Inflammatory macrophage (primary cell): Measurements from ENCODE around the gene RAPGEF4.
A peak's percentile ranks its signal among the peaks of the same experiment; 100 is the strongest.

Source experiments
- DNase-seq, 2 donors: peaks; one replicate each; pipeline ENCODE4 v3.0.0-alpha.2; 2020 to 2022
- total RNA-seq, 18 experiments: gene quantifications; one replicate each; lab custom pipeline; 2026; ENCODE audit warnings: mixed read lengths in 6 of 18, inconsistent platforms in 2 of 18; lab: John Stamatoyannopoulos, UW

RAPGEF4 gene
- total RNA-seq = 0 to 1.3 (median 0.06) reads per million in 18 experiments

DNA sequence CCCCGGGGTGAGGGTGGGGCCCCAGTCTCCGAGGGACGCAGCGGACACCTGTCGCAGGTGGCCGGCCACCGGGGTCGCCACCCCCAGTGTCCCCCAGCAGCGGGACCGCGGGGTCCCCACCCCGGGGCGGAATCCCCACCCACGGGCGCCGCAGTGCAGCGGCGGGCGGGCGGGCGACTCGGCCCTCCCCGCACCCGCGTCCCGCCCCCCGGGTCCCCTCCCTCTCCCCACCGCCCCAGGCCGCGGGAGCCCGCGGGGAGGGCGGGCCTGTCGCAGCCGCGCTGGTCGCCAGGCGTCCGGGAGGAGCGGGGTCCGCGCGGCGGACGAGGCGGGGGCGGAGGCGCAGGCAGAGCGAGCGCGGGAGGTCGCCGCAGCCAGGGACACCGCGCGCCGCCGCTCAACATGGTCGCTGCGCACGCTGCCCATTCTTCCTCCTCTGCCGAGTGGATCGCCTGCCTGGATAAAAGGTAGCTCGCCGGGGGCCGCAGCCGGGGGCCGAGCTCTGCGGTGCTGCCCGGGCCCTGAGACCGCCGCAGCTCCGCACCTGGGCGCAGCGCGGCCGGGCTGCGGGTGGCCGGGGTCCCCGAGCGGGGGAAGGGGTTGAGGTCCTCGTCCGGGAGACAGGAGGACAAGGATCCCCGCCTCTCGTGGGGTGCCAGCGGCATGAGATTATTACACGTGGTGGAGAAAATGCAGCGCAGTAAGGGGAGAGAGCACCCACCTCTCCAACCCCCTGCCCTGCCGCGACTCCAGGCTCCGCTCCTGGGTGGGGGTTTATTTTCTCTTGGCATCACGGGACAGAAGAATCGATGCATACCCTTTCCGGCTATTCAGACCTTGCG, at the start of gene RAPGEF4:
TSS of gene RAPGEF4 (plus strand) at position 264 of the 842 bp plus-strand sequence. CDS start at position 403, 139 bp downstream.
- no peak for DNase-seq

DNA sequence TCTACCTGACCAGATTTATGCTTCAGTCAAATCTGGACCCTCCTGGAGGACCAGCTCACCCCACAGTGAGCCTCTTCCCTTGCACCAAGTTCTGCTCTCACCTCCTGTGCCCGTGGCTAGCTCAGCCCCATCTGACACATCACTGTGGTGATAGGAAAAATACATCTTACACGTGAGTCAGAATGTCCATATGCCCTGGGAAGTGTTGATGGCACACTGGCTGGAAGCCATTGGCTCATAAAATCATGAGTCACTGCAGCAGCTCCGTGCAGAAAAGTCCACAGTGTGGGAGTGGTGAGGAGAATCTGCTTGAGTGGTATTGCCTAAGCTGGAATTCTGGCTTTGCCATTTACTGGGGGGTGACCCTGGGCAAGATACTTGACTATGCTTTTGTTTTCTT, 42.6 kb upstream of the RAPGEF4 start:
- DNase-seq = peak; percentile 83 to 90

DNA sequence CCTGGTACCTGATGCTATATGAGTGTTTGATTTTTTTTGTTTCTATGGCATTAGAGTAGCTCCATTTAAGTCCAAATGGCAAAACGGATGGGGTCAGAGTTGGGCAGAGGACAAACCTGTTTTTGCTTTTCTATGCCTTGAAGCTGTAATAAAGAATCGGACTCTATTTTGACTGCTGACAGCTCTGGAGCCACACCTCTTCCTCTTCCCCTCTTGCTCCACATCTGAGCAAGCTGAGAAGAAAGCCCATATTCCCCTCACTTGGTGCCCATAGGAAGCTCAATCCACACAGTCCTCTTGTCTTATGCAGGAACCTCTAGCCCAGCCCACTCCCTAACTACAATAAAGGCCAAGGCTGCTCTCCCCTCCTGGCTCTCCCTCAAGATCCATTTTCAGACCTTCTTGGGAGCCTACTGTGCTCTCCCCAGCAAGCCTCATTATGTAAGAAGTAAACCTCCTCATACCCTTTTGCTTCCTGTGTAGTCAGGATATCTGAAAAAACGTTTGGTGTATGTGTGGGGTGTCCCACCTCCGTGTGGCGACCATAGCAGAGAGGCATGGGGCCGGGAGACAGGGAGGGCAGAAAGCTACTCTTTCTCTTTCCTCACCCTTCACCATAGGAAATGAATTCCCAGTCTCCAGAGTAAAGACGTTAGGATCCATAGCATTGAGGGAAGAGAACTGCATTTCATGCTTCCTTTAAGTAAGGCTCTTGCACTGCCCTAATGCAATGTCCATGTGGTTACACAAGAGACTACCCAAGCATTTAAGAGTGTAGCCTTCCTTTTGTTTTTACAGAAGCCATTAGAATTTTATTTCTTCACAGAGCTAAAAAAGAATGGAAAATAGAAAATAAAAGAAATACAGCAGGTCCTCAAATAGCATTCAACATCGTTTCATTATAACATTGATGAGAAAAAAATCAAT, 41.9 kb upstream of the RAPGEF4 start:
- DNase-seq = peak; percentile 78 to 82

DNA sequence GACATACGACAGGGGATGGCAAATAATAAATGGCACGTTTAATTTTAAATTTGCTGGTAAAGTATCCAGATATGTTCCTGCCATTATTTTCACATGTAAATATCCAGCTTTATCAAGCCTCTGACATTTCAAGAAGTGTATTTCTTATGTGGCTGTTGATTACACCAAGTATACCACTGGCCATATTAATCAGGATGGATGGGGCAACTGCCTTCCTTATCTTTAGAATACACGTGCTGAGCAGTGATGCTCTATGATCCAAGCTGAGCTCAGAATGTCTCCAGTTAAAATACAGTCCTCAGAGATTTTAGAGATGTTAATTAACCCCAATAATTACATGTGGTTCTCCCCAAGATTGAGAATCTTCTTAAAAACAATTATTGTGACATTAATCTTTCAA, 38.3 kb upstream of the RAPGEF4 start:
- DNase-seq = no peak

DNA sequence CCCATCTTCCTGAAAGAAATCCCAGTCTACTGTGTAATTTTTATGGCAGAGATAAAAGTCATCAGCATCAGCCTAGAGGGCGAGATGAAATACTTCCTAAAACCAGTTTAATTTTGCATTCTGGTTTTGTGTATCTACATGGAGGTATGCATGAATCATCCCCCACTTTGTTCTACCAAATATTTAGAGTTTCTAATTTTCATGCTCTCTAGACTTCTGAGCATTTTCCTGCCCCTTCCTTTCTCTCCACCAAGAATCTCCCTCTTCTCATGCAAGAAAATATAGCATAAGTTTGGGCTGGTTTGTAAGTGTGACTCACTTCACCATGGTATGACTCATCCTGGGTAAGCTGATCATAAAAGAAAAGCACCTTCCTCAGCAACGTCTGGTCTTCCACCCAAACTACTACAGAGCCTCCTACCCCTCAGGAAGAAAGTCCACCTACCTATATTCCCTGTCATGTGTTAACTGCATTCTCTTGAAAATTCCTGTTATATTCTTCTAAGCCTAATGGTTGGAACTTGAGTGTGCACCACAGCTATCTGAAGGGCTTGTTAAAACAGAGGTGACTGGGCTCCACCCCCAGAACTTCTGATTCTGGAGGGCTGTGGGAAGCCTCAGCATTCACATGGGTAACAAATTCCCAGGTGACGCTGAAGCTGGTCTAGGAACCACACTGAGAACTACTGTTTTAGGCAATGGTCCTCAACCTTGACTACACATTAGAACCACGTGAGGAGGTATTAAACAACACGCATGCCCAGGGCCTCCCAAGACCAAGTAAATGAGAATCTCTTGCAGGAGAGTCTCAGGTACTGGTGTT, 37.4 kb upstream of the RAPGEF4 start:
- peak; percentile 34 to 65 for DNase-seq

DNA sequence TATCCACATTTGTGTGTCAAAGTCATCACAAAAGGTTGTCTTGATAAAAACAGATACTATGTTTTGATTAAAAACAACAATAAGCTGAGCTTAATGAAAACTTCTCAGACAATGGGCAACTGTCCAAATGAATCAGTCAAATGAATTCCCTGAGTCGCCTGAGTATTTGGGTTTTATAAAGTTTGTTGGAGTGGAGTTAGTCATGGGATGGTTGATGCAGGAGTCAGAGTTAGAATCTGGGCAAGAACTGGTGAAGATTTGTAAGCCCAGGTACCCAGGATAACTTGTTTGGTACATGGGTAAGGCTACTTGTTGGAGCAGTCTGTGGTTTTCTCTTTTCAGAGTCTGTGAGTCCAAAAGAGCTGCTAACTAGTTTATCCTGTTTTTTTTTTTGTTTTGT, 34.4 kb upstream of the RAPGEF4 start:
- no peak for DNase-seq

DNA sequence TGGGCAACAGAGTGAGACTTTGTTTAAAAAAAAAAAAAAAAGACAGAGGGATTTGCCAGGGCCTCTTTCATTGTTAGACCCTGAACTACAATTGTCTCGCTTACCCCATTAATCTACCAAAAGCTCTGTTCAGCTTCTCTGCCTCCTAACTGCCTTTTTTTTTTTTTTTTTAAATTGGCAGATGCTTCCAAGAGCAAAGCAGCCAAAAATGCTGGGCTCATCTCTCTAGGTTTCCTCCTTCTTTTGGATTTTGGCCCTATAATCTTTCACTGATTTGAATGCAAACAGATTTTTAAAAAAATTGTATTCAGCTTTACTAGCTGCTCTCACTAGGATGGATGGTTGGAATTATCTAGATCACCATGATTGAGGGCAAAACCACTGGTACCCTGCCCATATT, 33.2 kb upstream of the RAPGEF4 start:
- no peak for DNase-seq

DNA sequence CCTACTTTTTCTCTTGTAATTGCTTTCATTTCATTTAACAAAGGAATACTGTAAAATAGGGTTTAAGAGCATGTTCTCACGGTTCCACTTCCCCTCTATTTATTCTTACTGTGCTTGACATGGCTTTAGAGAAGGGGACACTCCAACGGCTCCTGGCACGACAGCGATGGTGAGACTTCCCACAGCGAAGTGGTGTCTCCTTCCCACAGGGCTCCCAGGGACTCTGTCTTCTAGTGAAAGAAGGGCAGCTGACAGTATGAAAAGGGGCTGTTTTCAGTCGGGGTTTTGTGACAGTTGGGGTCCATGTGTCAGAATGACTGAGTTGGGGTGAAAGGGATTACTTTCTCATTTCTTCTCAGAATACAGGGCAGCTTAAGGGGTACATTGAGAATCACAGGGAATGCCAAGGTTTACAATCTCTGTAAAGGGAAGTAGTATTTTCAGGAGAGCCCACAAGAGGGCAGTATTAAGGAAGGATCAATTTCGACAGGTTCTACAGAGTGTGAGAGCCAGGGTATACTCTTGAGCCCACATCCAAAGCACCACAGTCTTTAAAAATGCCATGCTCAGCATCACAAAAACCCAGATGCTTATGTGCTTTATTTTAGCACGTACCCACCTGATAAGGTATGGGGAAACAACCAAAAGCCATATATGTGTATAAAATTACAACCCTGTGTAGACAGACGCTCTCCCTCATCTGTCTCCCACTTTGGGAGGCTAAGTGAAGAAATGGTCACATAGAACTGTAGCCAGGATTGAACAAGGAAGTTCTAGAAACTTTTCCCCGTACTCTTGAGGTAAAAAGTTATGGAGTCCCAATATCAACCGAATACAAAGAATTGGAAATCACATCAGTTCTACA, 31.3 kb upstream of the RAPGEF4 start:
- DNase-seq = peak; percentile 34 to 43

DNA sequence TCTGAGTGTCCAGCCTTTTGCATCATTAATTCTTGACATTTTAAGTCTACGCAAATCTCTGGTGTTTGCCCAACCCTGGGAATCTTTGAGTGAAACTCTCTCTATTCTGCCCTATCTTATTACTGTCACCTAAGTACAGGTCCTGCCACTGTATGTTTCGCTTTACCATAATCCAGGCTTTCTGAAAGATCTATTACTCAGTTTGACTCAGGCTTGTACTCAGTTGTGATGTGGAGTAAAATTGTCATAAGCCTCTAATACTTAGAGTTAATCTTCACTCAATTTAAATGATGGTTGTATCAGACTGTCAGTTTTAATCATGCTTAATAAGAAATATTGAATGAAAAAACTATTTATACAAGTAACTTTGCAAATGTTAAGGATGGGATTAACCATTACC, 30.3 kb upstream of the RAPGEF4 start:
- DNase-seq = no peak

DNA sequence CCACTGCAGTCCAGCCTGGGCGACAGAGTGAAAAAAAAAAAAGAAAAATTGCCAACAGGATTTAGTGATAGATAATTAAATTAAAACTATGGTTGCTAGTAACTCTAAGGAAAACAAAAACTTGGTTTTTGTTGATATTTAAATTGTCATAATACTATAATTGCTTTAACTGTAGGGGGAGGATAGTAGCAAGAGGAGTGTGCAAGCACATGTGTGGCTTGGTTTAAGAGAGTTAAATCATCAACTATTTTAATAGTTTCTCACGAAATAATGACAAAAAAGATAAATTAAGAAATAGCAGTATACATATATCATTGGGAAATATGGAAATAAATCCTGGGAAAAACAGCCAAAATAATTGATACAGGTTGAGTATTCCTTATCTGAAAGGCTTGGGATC, 27.4 kb upstream of the RAPGEF4 start:
- DNase-seq = no peak

DNA sequence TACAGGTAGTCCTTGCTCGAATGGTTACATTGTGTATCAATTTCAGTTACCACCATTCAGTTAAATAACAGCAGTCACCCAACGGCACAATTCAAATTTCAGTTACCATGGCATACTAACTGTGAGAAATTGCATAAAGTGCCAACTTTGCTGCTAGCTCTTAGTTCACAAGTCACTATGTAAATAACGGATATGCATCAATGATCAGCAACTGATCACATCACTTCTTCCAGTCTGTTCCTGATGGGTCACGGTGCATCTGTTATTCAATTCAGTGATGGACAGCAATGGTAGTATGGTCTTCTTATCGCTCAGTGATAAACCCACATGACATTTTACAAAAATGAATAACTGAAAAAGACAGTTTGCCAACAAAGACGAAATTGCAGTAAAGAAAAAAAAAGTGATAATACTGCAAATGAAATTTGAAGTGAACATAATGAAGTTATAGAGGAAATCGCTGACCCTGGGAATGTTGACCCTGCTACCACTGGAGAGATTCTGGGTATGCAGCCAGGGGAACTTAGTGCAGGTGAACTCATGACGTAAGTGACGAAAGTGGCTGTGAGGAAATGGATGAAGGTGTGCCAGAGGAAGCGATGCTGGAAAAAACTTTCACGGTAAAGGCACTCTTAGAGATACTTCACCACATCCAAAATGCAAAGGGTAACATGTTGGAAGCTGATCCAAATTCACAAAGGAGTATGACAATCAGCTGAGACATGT, 25.9 kb upstream of the RAPGEF4 start:
- DNase-seq = no peak

DNA sequence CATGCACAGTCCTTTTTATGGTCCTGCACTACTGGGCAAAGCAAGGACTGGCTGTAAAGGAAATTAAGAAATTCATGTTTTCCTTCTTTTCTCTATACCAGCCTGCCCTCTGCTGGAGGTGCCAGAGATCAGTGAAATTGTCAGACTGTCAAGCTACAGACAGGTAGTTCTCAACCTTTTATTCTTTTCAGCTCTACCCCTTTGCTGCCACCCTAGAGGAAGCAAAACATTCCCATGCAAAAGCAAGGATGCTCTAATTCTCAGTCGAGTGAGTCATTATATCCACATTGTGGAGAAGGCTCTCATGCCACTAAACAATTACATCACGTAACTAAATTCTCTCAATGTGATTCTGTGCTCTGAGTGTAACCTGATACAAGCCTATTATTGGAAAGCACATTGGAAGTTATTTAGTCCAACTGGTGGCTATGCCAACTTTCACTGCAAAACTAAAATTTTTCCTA, 25.0 kb upstream of the RAPGEF4 start:
- peak; percentile 51 to 58 for DNase-seq

DNA sequence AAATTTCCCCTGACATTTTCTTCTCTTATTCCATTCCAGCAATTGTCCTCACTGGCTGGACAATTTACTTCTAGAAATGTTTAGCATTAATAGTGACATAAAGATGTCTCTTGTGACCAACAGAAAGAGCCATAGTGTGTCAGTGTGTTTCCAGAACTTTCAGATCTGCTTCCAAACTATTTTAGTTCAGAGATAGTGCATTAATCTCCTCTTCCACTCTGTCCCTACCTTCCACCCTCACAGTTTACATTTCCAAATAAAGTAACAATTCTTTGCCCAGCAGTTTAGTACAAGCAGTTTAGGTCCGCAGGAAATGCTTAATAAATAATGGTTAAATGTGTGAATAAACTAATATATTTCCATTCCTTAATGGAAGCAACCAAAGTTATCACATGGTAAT, 24.5 kb upstream of the RAPGEF4 start:
- DNase-seq = no peak

DNA sequence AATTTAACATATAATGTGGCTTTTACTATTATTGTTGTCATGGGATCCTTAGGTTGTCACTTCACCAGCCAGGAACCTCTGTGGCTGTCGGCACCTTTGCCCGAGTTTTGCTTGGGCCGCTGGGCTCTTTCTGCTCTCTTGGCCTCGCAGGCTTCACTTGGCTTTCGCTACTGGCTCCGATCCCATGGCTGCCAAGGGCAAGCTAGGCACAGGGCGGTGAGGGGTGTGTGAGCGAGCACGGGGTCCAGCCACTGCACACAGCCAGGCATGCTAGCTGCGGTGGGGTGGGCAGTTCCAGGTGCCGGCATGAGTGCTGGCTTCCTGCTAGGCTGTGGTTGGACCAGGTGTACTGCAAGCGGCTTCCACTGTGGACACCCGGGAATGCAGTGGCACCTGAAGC, 23.4 kb upstream of the RAPGEF4 start:
- no peak for DNase-seq

DNA sequence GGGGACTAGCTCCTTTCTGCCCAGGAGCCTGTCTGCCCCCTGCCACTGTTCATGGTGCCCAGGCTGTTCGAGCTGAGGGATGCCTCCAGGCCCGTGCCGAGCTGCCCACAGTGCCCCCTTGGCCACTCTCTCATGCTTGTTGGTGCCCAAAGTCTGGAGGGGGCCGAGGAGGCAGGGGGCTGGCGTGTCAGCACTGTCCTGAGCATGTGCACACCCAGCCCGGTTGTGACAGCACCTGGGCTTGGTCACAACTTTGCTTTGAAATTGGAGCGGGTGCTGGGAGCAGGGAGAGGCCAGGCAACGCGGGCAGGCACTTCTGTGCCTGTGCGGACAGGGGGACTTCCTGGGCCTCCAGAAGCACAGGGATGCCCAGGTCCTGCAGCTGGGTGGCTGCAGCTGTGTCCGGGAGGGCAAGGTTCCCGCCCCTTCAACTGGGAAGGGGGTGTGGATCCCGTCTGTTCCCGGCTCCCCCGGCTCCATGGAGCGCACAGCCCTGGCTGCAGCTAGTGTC, 22.2 kb upstream of the RAPGEF4 start:
- DNase-seq = no peak

DNA sequence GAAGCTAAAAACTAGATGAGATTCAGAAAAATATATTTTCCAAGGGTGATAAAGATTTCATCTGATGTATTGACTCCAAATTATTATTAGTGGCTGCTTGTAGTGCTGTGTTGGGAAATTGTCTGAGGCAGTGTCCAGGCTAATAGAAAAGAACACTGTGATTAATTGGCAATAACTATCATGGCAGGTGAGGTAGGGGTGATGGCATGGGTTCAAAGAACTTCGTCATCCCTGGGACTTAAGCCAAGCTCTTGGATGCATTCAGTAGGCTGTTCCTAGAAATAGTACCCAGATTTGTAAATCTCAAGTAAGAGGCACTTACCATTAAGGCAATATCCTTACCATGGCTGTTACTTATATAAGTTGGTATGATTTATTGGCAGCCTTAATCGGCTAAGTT, 13.2 kb upstream of the RAPGEF4 start:
- no peak for DNase-seq

DNA sequence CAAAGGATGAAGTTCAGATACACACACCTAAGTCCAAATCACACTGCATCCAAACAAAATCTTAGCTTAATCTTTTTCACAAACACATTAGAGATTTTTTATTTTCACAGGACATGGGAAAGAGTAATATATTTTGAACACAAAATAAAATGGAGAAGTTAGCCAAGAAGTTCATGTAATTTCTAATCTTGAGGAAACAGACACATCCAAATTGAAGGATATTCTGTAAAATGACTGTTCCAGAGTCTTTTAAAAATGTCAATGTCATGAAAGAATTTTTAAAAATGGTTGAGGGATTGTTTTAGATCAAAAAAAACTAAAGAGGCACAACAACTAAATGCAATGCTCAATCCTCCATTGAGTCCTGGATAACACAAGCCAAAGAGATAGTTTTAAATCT, 12.4 kb upstream of the RAPGEF4 start:
- no peak for DNase-seq

DNA sequence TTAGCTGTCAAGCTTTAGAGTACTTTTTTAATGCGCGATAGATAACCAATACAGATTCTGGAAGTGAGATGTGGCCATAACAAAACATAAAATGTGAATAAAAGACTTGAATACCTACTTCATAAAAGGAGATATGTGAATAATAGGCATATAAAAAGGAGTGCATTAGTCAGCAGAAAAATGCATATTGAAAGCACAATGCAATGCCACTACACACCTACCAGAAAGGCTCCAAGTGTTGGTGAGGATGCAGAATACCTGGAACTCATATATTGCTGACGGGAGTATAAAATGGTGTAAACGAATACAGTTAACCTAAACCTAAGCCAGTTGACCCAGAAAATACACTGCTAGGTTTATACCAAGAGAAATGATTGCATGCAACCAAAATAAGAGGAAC, 10.9 kb upstream of the RAPGEF4 start:
- DNase-seq = no peak

DNA sequence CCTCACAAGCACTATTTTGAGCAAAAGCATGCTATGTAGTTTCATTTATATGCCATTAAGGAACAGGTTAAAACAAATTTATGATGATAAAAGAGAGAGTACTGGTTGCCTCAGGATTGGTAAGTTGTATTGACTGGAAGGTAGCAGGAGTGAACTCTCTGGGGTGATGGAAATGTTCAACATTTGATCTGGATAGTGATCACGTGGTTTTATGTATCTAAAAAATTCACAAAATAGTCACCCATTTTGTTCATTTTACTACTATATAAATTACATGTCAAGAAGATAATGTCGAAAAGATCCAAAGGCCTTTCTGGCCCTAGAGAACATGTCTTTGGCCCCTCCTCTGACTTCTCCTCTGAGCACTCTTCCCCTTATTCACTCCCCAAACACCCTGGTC, 10.4 kb upstream of the RAPGEF4 start:
- DNase-seq = no peak

DNA sequence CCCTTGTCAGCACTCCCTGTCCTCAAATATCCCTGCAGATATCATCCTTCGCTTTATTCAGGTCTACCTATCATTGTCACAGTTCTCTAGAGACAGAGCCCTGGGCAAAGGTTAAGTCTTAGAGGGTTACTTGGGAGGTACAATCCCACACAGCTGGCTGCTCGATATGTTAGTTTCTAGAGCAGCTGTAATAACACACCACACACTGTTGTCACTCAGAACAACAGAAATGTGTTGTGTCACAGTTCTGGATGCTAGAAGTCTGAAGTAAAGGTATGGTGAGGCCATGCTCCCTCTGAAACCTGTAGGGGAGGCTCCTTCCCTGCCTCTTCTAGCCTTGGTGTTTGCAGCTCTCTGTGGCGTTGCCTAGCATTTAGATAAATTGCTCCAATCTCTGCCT, 9.9 kb upstream of the RAPGEF4 start:
- no peak for DNase-seq
